H1 (cell line): ENCODE results near the gene KDM5A. TPM values are rescaled to one million over a fixed set of nuclear protein-coding genes. Genes with fewer than 3 reads are reported as not detected.

ENCODE experiments used
- CTCF ChIA-PET: fragments of 300-600 bp; sonication (Branson Sonifier 250); formaldehyde crosslinking; loops from one replicate; lab custom pipeline; 2021; ENCODE audit not compliant: partially characterized antibody; lab: Charles Lee
- POLR2A ChIA-PET: fragments of 300-600 bp; sonication (Branson Sonifier 250); formaldehyde crosslinking; loops from one replicate; lab custom pipeline; 2021; ENCODE audit warnings: inconsistent platforms; ENCODE audit not compliant: partially characterized antibody; lab: Charles Lee
- DNase-seq, 2 experiments: peaks; one replicate each; pipeline versions ENCODE4 v3.0.0 to v3.0.0-alpha.2; 2010 to 2022; ENCODE audit warnings: low spot score in 2 of 2, low read depth in 1 of 2, mixed read lengths in 1 of 2
- FAIRE-seq: peaks from 2 replicates; lab custom pipeline; 2011; peaks lifted over from hg19 to GRCh38; lab: Jason Lieb, UNC
- H2AFZ ChIP-seq: 2 replicates; pipeline ENCODE4 v1.8.1; 2012; ENCODE audit warnings: low read length, inconsistent platforms
- H2AK5ac ChIP-seq: 2 replicates; pipeline ENCODE4 v1.6.1; 2013; ENCODE audit warnings: low read depth, low read length
- H2BK120ac ChIP-seq: replicated peaks from 2 replicates; pipeline ENCODE3; 2013; ENCODE audit warnings: low read depth, low read length, inconsistent platforms
- H2BK12ac ChIP-seq: 2 replicates; pipeline ENCODE4 v1.6.1; 2013; ENCODE audit warnings: low read depth, low read length
- H2BK15ac ChIP-seq: 2 replicates; pipeline ENCODE4 v1.6.1; 2013; ENCODE audit warnings: low read length
- H2BK20ac ChIP-seq: 2 replicates; pipeline ENCODE4 v1.6.1; 2013; ENCODE audit warnings: low read length
- H2BK5ac ChIP-seq: 2 replicates; pipeline ENCODE4 v1.6.1; 2013; ENCODE audit warnings: low read depth, low read length
- H3K14ac ChIP-seq: 2 replicates; pipeline ENCODE4 v1.6.1; 2013; ENCODE audit warnings: inconsistent platforms; ENCODE audit not compliant: insufficient read length
- H3K18ac ChIP-seq: 2 replicates; pipeline ENCODE4 v1.6.1; 2013; ENCODE audit warnings: low read length; ENCODE audit errors: extremely low read depth
- H3K23ac ChIP-seq: 2 replicates; pipeline ENCODE4 v1.6.1; 2013; ENCODE audit warnings: inconsistent platforms; ENCODE audit not compliant: insufficient read length
- H3K23me2 ChIP-seq: 2 replicates; pipeline ENCODE4 v1.6.1; 2013; ENCODE audit warnings: low read depth, low read length
- H3K27ac ChIP-seq: 2 replicates; pipeline ENCODE4 v1.6.1; 2011; ENCODE audit warnings: low read depth, low read length, inconsistent platforms
- H3K27me3 ChIP-seq, 4 experiments: replicated peaks in 1 of 4; 1 replicate in 1 of 4; 2 replicates in 3 of 4; pipeline versions ENCODE4 v1.6.1 to v1.8.1; 2011 to 2013; ENCODE audit warnings: low read length in 3 of 4, mild to moderate bottlenecking in 3 of 4, inconsistent platforms in 2 of 4, mixed read lengths in 2 of 4, moderate library complexity in 1 of 4; ENCODE audit not compliant: control insufficient read depth in 3 of 4, insufficient read depth in 3 of 4; ENCODE audit errors: extremely low read depth in 1 of 4
- H3K36me3 ChIP-seq, 4 experiments: 2 replicates each; pipeline versions ENCODE4 v1.6.1 to v1.8.1; 2011 to 2013; ENCODE audit warnings: mild to moderate bottlenecking in 4 of 4, low read length in 3 of 4, moderate library complexity in 2 of 4, control low read depth in 1 of 4, inconsistent platforms in 1 of 4; ENCODE audit not compliant: insufficient read depth in 4 of 4, control insufficient read depth in 2 of 4
- H3K4ac ChIP-seq: replicated peaks from 2 replicates; pipeline ENCODE3; 2013; ENCODE audit warnings: low read length, low read depth, mixed read lengths, inconsistent platforms; ENCODE audit not compliant: insufficient read length
- H3K4me1 ChIP-seq, 4 experiments: replicated peaks in 1 of 4; 1 replicate in 1 of 4; 2 replicates in 3 of 4; pipeline versions ENCODE4 v1.6.1 to v1.8.1; 2011 to 2013; ENCODE audit warnings: low read length in 3 of 4, inconsistent platforms in 2 of 4, mixed read lengths in 1 of 4; ENCODE audit not compliant: insufficient read depth in 4 of 4, control insufficient read depth in 3 of 4
- H3K4me2 ChIP-seq, 2 experiments: 2 replicates each; pipeline versions ENCODE4 v1.6.1 to v1.8.1; 2011 to 2013; ENCODE audit warnings: low read depth in 2 of 2, low read length in 2 of 2, control low read depth in 1 of 2, inconsistent platforms in 1 of 2, mild to moderate bottlenecking in 1 of 2; ENCODE audit not compliant: insufficient read depth in 1 of 2
- H3K4me3 ChIP-seq, 4 experiments: fragments of 200-600, 300-600 bp in 1 of 4; sonication (generic), shearing (Covaris generic), sonication (Bioruptor Twin) in 1 of 4; 2 replicates each; pipeline versions ENCODE4 v1.5.1 to v1.8.1; 2011 to 2016; ENCODE audit warnings: low read length in 4 of 4, low read depth in 3 of 4, control low read depth in 2 of 4, inconsistent platforms in 2 of 4, mild to moderate bottlenecking in 2 of 4, mixed read lengths in 1 of 4, moderate library complexity in 1 of 4; ENCODE audit not compliant: insufficient read depth in 2 of 4; ENCODE audit errors: extremely low read depth in 1 of 4
- H3K56ac ChIP-seq: replicated peaks from 2 replicates; pipeline ENCODE3; 2013; ENCODE audit warnings: low read depth, mild to moderate bottlenecking, mixed read lengths, low read length, inconsistent platforms; ENCODE audit not compliant: insufficient read length
- H3K79me1 ChIP-seq: 2 replicates; pipeline ENCODE4 v1.6.1; 2013; ENCODE audit warnings: low read depth, low read length, control low read depth
- H3K79me2 ChIP-seq, 2 experiments: 2 replicates each; pipeline versions ENCODE4 v1.6.1 to v1.8.1; 2012 to 2013; ENCODE audit warnings: low read length in 2 of 2, mild to moderate bottlenecking in 2 of 2, inconsistent platforms in 1 of 2; ENCODE audit not compliant: insufficient read depth in 2 of 2, control insufficient read depth in 1 of 2
- H3K9ac ChIP-seq, 4 experiments: replicated peaks in 1 of 4; 1 replicate in 1 of 4; 2 replicates in 3 of 4; pipeline versions ENCODE4 v1.6.1 to v1.8.1; 2011 to 2013; ENCODE audit warnings: low read depth in 3 of 4, low read length in 3 of 4, control low read depth in 2 of 4, mild to moderate bottlenecking in 2 of 4, moderate library complexity in 2 of 4, inconsistent platforms in 1 of 4; ENCODE audit errors: extremely low read depth in 1 of 4
- H3K9me3 ChIP-seq, 2 experiments: 2 replicates each; pipeline versions ENCODE4 v1.6.1 to v1.8.1; 2012 to 2013; ENCODE audit warnings: mild to moderate bottlenecking in 2 of 2, moderate library complexity in 2 of 2, control low read depth in 1 of 2, inconsistent platforms in 1 of 2, low read depth in 1 of 2, low read length in 1 of 2, mixed read lengths in 1 of 2; ENCODE audit not compliant: insufficient read depth in 2 of 2
- H4K20me1 ChIP-seq, 2 experiments: replicated peaks in 1 of 2; 2 replicates each; pipeline versions ENCODE3 to v1.8.1; 2011 to 2013; ENCODE audit warnings: inconsistent platforms in 2 of 2, low read length in 2 of 2, mild to moderate bottlenecking in 1 of 2; ENCODE audit not compliant: insufficient read depth in 2 of 2, control insufficient read depth in 1 of 2
- H4K5ac ChIP-seq: 2 replicates; pipeline ENCODE4 v1.6.1; 2013; ENCODE audit warnings: low read length, low read depth, mixed read lengths, inconsistent platforms; ENCODE audit not compliant: insufficient read length
- H4K8ac ChIP-seq: 2 replicates; pipeline ENCODE4 v1.8.0; 2013; ENCODE audit warnings: mild to moderate bottlenecking, moderate library complexity, low read length, inconsistent platforms; ENCODE audit not compliant: insufficient read depth; ENCODE audit errors: extremely low read depth
- H4K91ac ChIP-seq: replicated peaks from 2 replicates; pipeline ENCODE3; 2013; ENCODE audit warnings: low read length, mixed read lengths, inconsistent platforms; ENCODE audit not compliant: insufficient read length
- ATF2 ChIP-seq: IDR thresholded peaks from 2 replicates; pipeline ENCODE4 v1.6.1; 2012; ENCODE audit warnings: low read length, inconsistent platforms
- BRCA1 ChIP-seq: IDR thresholded peaks from 2 replicates; pipeline ENCODE4 v1.6.1; 2012; ENCODE audit warnings: low read depth, low read length, improper control_type of control experiment
- CBX8 ChIP-seq: fragments of 300-800, 300-1000 bp; sonication (generic); IDR thresholded peaks from 2 replicates; pipeline ENCODE4 v1.7.1; 2016; ENCODE audit warnings: low read depth, low read length, borderline replicate concordance
- E2F6 ChIP-seq: IDR thresholded peaks from 2 replicates; pipeline ENCODE4 v1.6.1; 2012; ENCODE audit warnings: inconsistent platforms
- POU5F1 ChIP-seq: IDR thresholded peaks from 2 replicates; pipeline ENCODE4 v1.6.1; 2011; ENCODE audit warnings: low read depth, mild to moderate bottlenecking, low read length, moderate library complexity
- RNF2 ChIP-seq: fragments of 200-900, 300-1000 bp; sonication (generic); IDR thresholded peaks from 2 replicates; pipeline ENCODE4 v1.7.1; 2016; ENCODE audit warnings: borderline replicate concordance, low read depth, mild to moderate bottlenecking, antibody characterized with exemption, low read length; ENCODE audit not compliant: poor library complexity, severe bottlenecking; ENCODE audit errors: missing control alignments
- SAP30 ChIP-seq: fragments of 300-600 bp; sonication (generic); IDR thresholded peaks from 2 replicates; pipeline ENCODE4 v1.7.1; 2012; ENCODE audit warnings: low read length, moderate library complexity, mild to moderate bottlenecking, inconsistent platforms; ENCODE audit not compliant: insufficient read depth, insufficient replicate concordance
- SIRT6 ChIP-seq: IDR thresholded peaks from one replicate; pipeline ENCODE4 v1.7.1; 2012; ENCODE audit warnings: low read length, inconsistent platforms
- ZNF274 ChIP-seq: IDR thresholded peaks from 2 replicates; pipeline ENCODE4 v1.7.0; 2012; ENCODE audit warnings: low read length, borderline replicate concordance; ENCODE audit errors: extremely low read depth
- WGBS, 2 experiments: shearing (Covaris generic) in 1 of 2; methylation state at CpG; one replicate each; pipeline versions ENCODE4 v1.1.6 to v1.1.7; 2013 to 2015; ENCODE audit warnings: low lambda C conversion rate in 2 of 2, mixed read lengths in 2 of 2, inconsistent platforms in 1 of 2, low coverage in 1 of 2, missing lambda C conversion rate in 1 of 2; ENCODE audit not compliant: insufficient replicate concordance in 2 of 2, insufficient coverage in 1 of 2, insufficient read length in 1 of 2; ENCODE audit errors: extremely low coverage in 1 of 2, missing lambda C conversion rate in 1 of 2; 5-methylcytosine and 5-hydroxymethylcytosine counted together
- polyA plus RNA-seq, 7 experiments: library from polyadenylated mRNA; depleted of rRNA in 3 of 7; stranded (reverse) in 5 of 7; unstranded in 2 of 7; fragments of >200 nt in 5 of 7; fragments of 200-250 nt in 2 of 7; gene quantifications; 1 replicate in 5 of 7; 2 replicates in 1 of 7; 4 replicates in 1 of 7; pipeline versions ENCODE4 v1.2.1 to v1.2.3, GENCODE V29; 2011 to 2013; ENCODE audit warnings: missing spikeins in 2 of 7, mixed read lengths in 2 of 7
- total RNA-seq: library from RNA; stranded (reverse); fragmentation: NEBNext Ultra II Directional; extraction: Animal tissue kit (Norgen Biotek cat#: 25700); gene quantifications from 2 replicates; pipeline ENCODE4 v1.2.1, GENCODE V29; 2021

KDM5A gene
- total and polyA plus RNA-seq, 2 of the 8 experiments (the other 6 are each of a cell fraction or from before 2014, with no cell fraction given), result 6.3 to 36.9 TPM

GRCh38 chr12:334125-334524 is 55.0 kb downstream of the KDM5A start:
- Histone ChIP-seq H3K9me3 (no peaks in the 10 kb centered on the region), H3K4ac (no peak overlapping the region), H2BK120ac (no peak overlapping the region), H3K36me3 (peaks cover 10 to 32% (median 15%) of the 10 kb centered on the region in 4 experiments; a peak in 6 of 8 replicates), H3K18ac (no peak overlapping the region), H3K27me3 (no peaks in the 10 kb centered on the region), H2BK20ac (no peak overlapping the region), H2AK5ac (no peak overlapping the region), H2AFZ (no peak overlapping the region), H3K23ac (no peak overlapping the region), H3K14ac (no peak overlapping the region), H3K79me1 (no peaks in the 10 kb centered on the region), H2BK15ac (no peak overlapping the region), H2BK5ac (no peak overlapping the region), H3K56ac (no peak overlapping the region), H3K79me2 (no peaks in the 10 kb centered on the region), H3K23me2 (no peaks in the 10 kb centered on the region), H4K20me1 (no peaks in the 10 kb centered on the region), H4K8ac (no peak overlapping the region), H2BK12ac (no peak overlapping the region), H4K91ac (no peak overlapping the region), H3K9ac (no peak overlapping the region), H3K27ac (no peak overlapping the region), H3K4me2 (no peak overlapping the region), H3K4me3 (no peak overlapping the region), H3K4me1 (no peaks in the 10 kb centered on the region), H4K5ac (no peak overlapping the region)
- DNase-seq, result no peak
- ChIA-PET POLR2A (no interaction called here), CTCF (no interaction called here)
- no peak for FAIRE-seq
- WGBS, 2 experiments, result 93% methylated on average over 1 of the region's 1 CpG; no CpG with 5 or more reads in 1 of the 2 experiments
- TF ChIP-seq POU5F1 (no peak), SAP30 (no peak), ZNF274 (no peak), SIRT6 (no peak), BRCA1 (no peak), E2F6 (no peak), ATF2 (no peak), CBX8 (no peak), RNF2 (no peak)
